Left lobe of liver (tissue), 2 donors: ENCODE results near the gene CD3G. TPM values are rescaled to one million over a fixed set of nuclear protein-coding genes. Genes with fewer than 3 reads are reported as not detected.
A peak's percentile ranks its signal among the peaks of the same experiment; 100 is the strongest.
"Not testable (repeated sequence)": the region's sequence is repeated elsewhere in the genome, so short reads cannot be mapped to it uniquely, and the experiment has no call there.

Source experiments
- ATAC-seq: fragments of 200-7000 bp; cut with Tn5 transposase; one replicate; pipeline ENCODE4 v1.9.1; 2020; ENCODE audit warnings: mild to moderate bottlenecking, moderate library complexity
- DNase-seq: peaks from one replicate; pipeline ENCODE4 v3.0.0-alpha.2; 2020; ENCODE audit warnings: low spot score
- total RNA-seq: library from RNA; stranded (reverse); gene quantifications from one replicate; pipeline ENCODE4 v1.2.1, GENCODE V29; 2021
- donor health status: DM: no; HTN: no; CAD: no; lungs with moderate emphysema.
- donor health status: DM: no; HTN: yes; CAD: no.

CD3G gene
- total RNA-seq: 0.23 TPM

DNA sequence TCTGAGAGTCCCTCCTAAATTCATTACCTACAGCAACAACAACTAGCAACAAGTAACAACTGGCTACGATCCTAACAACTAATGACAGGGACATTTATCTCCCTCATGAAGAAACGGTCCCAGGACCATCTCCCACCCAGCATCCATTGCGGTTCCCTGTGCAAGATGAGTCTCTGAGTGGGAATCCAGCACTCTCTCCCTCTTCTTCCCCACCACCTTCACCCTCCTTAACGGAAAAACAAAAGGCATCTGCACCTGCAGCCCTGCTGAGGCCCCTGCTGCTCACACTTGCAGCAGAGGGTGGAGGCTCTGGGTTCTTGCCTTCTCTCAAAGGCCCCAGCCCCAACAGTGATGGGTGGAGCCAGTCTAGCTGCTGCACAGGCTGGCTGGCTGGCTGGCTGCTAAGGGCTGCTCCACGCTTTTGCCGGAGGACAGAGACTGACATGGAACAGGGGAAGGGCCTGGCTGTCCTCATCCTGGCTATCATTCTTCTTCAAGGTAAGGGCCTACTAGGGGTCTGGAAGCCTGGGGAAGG is at the start of gene CD3G:
TSS of gene CD3G (plus strand) at position 364 of the 535 bp plus-strand sequence. CDS start at position 444, 80 bp downstream.
- ATAC-seq (no peak), DNase-seq (no peak)

- ATAC-seq (no peak), DNase-seq (no peak)
Measured at GRCh38 chr11:118295199-118295598, 48.9 kb upstream of the CD3G start.

- peak; percentile 82 for ATAC-seq
Measured at GRCh38 chr11:118295815-118296454, 48.2 kb upstream of the CD3G start.

GRCh38 chr11:118301600-118302195 is 42.4 kb upstream of the CD3G start:
- DNase-seq (no peak), ATAC-seq (no peak)

More at GRCh38 chr11:118295815-118296454, 48.2 kb upstream of the CD3G start:
- no peak for DNase-seq

DNA sequence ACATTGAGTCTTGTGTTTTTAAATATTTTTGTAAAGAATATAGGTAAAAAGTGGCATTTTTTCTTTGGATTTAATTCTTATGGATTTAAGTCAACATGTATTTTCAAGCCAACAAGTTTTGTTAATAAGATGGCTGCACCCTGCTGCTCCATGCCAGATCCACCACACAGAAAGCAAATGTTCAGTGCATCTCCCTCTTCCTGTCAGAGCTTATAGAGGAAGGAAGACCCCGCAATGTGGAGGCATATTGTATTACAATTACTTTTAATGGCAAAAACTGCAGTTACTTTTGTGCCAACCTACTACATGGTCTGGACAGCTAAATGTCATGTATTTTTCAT is 39.9 kb upstream of the CD3G start:
- no peak for ATAC-seq
- no peak for DNase-seq

GRCh38 chr11:118304568-118305248 is 39.4 kb upstream of the CD3G start, which contains the start of gene CD3E:
TSS of gene CD3E (plus strand) at chr11:118304730. CDS start at chr11:118304953, 223 bp downstream.
- DNase-seq: no peak
- no peak for ATAC-seq

DNA sequence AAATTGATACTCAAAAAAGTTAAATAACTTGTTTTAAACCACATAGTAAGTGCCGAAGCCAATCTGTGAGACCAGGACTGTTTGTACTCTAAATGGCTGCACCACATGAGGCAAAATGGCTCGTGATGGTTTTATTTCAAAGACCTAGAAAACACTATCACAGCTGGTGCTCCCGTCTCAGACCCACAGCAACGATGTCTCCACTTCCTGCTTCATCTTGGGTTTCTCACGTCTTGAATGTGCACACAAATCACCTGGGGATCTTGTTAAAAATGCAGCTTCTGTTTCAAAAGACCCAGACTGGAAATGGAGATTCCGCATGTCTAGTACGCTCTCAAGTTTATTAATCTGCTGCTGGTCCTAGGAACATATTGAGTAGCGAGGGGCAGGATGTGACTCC is 38.4 kb upstream of the CD3G start:
- no peak for DNase-seq
- no peak for ATAC-seq

DNA sequence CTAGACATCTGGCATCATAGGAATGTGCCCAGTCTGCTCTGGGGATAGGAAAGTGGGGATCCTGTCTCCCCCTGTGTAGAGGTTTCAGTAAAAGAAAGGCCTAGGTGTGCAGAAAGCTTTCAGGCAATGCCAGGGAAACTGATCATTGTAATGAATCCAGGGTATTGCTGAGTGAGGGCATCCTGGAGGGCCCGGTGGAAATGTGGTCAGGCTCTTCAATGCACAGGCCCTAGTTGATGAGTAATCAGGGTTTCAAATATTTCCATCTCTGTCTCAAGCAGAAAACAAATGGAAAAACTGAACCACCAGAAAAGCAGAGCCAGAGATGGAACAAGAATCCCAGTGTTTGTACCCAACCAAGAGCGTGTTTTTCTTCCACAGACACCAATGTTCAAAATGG is 37.6 kb upstream of the CD3G start:
- no peak for ATAC-seq
- DNase-seq: no peak

DNA sequence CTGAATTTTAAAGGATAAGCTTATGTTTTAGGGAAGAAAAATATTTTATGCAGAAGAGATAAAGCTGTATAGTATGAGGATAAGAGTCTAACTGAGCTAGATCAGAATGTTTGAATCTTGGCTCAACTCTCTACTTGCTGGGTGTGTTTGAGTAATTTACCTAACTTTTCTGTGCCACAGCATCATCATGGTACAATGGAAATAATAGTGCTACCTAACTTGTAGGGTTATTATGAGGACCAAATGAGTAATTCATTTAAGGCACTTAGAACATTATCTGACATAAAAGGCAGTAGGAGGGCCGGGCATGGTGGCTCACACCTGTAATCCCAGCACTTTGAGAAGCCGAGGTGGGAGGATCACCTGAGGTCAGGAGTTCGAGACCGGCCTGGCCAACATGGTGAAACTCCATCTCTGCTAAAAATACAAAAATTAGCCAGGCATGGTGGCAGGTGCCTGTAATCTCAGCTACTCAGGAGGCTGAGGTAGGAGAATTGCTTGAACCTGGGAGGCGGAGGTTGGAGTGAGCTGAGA is 35.1 kb upstream of the CD3G start:
- ATAC-seq, DNase-seq: not testable (repeated sequence)

DNA sequence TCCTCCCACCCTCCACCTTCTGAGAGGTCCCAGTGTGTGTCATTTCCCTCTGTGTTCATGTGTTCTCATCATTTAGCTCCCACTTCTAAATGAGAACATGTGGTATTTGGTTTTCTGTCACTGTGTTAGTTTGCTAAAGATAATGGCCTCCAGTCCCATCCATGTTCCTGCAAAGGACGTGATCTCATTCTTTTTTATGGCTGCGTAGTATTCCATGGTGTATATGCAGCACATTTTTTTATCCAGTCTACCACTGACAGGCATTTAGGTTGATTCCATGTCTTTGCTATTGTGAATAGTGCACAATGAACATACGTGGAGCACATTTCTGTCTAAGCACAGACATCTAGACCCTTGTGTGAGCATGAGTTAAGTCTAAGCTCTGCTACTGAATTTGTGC is 33.9 kb upstream of the CD3G start:
- DNase-seq (no peak), ATAC-seq (no peak)

DNA sequence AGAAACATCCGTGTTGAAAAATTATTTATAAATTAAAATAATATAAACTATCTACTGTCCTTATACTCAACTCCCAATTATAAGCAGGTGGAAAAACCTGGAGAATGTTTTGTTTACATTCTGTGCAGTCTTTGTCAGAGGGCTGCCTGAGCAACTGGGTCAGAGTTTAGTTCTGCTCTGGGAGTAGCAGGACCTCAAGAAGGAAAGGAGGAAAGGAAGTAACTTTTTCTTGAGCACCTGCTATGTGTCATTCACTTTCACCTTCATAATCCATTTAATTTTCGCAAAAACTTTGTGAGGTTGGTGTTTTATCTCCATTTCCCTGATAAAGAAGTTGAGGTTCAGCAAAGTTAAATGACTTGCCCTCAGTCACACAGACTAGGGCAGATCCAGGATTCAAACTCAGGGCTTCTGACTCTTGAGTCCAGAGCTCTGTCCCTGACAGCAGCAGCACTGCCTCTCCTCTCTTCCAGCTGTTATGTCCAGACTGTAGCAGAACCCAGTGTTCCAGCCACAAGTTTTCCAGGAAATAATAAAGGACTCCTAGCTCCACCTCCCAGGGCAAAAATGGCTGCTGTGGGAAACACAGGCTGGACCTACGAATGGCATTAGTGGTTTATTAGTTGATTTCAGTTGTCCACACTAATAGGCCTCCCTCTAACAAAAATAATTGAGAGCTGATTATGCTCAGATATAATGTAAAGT is 33.2 kb upstream of the CD3G start:
- ATAC-seq (no peak), DNase-seq (no peak)

DNA sequence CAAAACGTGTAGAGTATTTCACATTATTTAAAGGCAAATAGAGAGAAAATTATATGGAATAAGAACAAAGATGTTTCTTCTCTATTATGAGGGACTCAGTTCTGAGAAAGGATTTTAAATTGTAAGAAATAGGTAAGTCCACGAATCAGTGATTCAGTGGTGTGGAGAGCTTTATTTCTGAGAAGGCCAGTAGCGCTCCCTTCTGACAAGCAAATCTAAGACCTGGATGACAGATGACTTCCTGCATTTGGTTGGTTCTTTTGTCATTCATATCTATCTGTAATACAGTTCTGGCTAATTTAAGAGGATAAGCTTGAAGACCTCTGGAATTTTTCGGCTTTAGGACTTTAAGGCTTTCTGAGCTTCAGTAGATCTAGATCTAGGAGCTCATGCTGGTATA is 32.6 kb upstream of the CD3G start:
- DNase-seq (no peak), ATAC-seq (no peak)

DNA sequence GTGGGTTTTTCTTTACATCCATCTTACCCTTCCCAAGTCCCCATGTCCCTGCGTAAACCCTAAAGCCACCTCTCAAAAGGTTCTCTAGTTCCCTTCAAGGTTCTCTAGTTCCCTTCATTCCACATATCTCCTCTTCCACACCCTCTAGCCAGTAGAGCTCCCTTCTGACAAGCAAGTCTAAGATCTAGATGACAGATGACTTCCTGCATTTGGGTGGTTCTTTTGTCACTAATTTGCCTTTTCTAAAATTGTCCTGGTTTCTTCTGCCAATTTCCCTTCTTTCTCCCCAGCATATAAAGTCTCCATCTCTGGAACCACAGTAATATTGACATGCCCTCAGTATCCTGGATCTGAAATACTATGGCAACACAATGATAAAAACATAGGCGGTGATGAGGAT is 31.8 kb upstream of the CD3G start:
- ATAC-seq: no peak
- DNase-seq: no peak

DNA sequence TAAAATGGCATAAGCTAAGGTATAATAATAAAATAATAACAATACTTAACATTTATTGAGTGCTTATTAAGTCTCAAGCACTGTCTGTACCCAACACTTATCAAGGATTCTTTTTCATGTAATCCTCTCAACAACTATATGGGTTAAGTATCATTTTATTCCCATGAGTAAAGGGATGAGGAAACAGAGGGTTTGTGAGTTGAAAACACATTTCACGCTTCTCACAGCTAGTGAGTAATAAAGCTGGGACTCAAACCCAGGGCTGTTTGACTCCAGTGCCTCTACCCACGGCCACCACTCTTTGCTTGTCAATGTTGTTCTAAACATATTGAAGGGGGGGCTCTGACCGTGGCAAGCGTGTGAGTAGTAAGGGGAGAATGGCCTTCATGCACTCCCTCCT is 30.9 kb upstream of the CD3G start:
- ATAC-seq (no peak), DNase-seq (no peak)

GRCh38 chr11:118314988-118315411 is 29.1 kb upstream of the CD3G start:
- DNase-seq (no peak), ATAC-seq (peak; percentile 65)

- DNase-seq: no peak
- no peak for ATAC-seq
Measured at GRCh38 chr11:118318124-118318523, 26.0 kb upstream of the CD3G start.

DNA sequence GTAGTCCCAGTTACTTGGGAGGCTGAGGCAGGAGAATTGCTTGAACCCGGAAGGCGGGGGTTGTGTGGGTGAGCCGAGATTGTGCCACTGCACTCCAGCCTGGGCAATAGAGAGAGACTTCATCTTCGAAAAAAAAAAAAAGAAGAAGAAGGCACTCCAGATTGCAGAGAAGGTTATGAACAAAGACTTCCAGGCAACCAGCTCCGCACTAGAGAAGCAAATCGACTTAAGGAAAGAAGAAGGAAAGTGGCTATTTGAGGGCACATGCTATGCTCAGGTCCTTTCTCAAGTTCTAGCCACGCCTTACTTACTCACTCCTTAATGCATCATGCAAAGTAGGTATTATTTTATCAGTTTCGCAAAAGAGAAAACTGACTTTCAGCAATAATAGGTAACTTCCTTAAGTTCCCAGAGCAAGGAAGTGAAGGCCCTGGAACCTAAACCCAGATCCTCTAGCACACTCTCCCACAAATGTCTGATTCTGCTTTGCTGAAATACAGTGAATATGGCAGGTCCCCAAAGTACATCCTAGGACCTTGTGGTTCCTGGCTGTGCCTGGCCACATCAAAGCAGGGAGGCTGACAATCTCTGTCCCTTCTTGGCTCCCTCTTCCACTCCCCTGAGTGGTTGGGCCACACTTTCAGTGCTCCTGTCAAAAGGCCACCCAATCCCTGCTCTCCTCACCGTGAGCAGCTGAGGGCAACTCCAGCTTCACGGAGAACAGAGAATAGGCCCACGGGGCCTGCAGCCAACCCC is 25.4 kb upstream of the CD3G start:
- no peak for DNase-seq
- ATAC-seq: no peak

DNA sequence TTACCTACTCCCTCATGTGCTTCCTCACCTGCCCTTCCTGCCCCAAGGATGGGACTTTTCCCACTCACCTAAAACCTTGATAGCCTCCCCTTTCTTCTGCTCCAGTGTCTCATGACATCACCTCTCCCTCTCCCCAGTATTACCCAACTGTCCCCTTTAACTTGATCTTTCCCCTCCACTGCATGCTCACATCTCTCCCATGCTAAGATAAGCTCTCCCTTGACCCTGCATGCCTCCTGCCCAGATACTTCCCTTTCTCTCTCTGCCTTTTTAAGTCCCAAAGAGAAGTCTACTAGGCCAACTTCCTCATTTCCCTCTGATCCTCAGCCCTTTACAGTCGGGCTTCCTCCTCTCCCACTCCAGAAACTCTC is 24.8 kb upstream of the CD3G start:
- DNase-seq: no peak
- no peak for ATAC-seq

- no peak for DNase-seq
- ATAC-seq: no peak
Measured at GRCh38 chr11:118320515-118320914, 23.6 kb upstream of the CD3G start.

DNA sequence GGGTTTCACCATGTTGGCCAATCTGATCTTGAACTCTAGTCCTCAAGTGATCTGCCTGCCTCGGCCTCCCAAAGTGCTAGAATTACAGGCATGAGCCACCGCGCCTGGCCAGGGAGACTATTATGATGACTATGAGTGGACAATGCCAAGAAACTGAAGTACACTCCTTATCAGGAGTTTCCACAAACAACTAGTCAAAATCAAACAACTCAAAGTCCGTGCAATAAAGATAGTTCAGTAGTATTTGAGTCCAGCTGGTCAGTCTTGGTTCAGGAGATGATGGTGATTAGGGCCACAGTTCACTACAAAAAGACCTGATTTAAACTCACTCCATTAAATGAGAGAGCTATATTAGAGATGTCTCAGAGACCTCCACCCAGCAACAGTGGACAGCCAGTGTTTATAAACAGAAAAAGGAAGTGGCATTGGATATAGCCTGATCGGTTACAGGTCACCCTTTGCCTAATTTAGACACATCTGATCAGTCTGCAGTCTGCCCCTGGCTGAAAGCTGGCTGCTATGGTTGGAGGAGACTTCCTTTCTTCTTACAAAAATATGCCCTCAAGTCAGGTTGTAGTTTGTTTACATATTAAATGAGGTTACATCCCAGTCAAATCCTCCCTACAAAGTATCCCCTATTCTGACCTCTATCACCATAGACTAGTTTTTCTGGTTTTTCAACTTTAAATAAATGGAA is 22.6 kb upstream of the CD3G start:
- peak; percentile 74 for DNase-seq
- peak; percentile 91 for ATAC-seq
